Spleen (tissue), 7 donors: ENCODE measurements around the gene CCL27.

Experiments
- CTCF ChIP-seq, 11 experiments: fragments of 200-600 bp in 7 of 11; fragments of 450-650 bp in 4 of 11; sonication (generic) in 4 of 11; IDR thresholded peaks in 8 of 11; conservative IDR thresholded peaks in 3 of 11; 1 replicate in 7 of 11; 2 replicates in 4 of 11; pipeline versions ENCODE4 v1.4.0 to v1.8.0; 2016 to 2021; ENCODE audit warnings: antibody characterized with exemption in 11 of 11, inconsistent platforms in 4 of 11, mild to moderate bottlenecking in 1 of 11
- POLR2A ChIP-seq, 3 donors: fragments of 450-650 bp; IDR thresholded peaks; one replicate each; pipeline ENCODE4 v1.5.1; 2017; ENCODE audit warnings: antibody characterized with exemption in 3 of 3, mild to moderate bottlenecking in 1 of 3
- donor health status: DM: no; HTN: no; CAD: no; lungs with moderate emphysema.
- donor health status: DM: no; HTN: no; CAD: no.
- donor health status: DM: no; HTN: no; CAD: no.

- TF ChIP-seq CTCF (IDR thresholded peaks at IDR 0.05 in 8 of 11, conservative IDR thresholded peaks at IDR 0.05 in 3 of 11) (no peak), POLR2A (IDR thresholded peaks at IDR 0.05) (no peak)
Measured at GRCh38 chr9:34659592-34660253, 2.7 kb downstream of the CCL27 start.
